GM19324 (cell line): ENCODE measurements around the gene CYP1A2.
"Not testable (repeated sequence)": the region's sequence is repeated elsewhere in the genome, so short reads cannot be mapped to it uniquely, and the experiment has no call there.

Experiments used
- ATAC-seq: cut with Tn5 transposase; IDR thresholded peaks from one replicate; pipeline ENCODE4 v1.9.1; 2021; ENCODE audit warnings: mild to moderate bottlenecking, moderate library complexity; ENCODE audit not compliant: unreplicated experiment, low FRiP score

The CYP1A2 gene

DNA sequence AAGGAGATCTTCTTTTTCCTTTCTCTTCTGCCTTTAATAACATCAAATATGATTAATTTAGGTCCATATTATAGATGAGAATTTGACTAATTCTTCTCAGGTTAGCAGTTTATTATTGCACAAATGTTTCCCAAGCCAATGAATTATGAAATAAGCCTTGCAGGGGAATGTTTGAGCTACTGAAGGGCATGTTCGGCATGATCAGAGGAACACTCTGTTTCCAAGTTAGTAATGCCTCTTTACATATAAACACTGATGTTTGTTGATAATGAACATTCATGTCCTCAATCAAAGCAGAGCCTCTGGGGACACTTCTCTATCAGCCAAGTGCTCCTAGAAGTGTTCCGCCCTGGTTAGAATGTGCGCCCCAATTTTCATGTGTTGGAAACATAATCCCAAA lies 13.3 kb upstream of the CYP1A2 start:
- no peak for ATAC-seq

- not testable (repeated sequence) for ATAC-seq
These were observed 10.4 kb upstream of the CYP1A2 start for GRCh38 chr15:74738239-74738638.

DNA sequence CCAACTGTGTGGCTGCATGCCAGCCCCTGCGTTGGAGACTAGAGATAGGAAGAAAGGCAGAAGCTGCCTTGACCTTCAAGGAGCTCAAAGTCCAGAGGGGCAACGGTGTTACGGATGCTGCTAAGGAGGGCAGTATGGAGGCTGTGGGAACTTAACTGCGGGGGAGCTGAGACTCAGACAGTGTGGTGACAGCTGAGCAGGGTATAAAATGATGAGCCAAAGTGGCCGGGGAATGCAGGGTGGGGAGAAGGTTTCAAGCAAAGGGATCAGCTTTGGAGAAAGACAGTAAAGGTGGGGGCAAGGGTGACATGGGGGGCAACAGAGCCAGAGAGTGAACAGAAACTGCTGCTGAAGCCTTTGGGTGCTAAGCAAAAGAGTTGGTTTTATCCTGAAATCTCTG lies 6.2 kb upstream of the CYP1A2 start:
- no peak for ATAC-seq

- no peak for ATAC-seq
These were observed 2.3 kb upstream of the CYP1A2 start for GRCh38 chr15:74746389-74746788.

- ATAC-seq, result no peak
These were observed 1.2 kb downstream of the CYP1A2 start for GRCh38 chr15:74749832-74750231.

- no peak for ATAC-seq
These were observed 2.1 kb downstream of the CYP1A2 start for GRCh38 chr15:74750751-74751150.

DNA sequence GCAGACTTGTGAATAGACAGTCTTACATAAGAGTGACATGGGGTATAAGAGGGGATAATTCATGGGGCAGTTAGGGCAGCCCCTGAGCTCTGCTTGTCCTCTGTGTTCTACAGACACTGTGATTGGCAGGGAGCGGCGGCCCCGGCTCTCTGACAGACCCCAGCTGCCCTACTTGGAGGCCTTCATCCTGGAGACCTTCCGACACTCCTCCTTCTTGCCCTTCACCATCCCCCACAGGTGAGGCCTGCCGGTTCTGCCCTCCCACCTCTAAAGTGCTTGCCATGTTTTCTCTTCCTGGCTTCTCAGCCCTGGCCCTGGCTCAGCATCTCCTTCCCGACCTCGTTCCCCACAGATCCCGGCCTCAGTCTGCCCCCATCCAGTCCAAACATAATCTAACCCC lies 3.4 kb downstream of the CYP1A2 start:
- ATAC-seq, result no peak

- ATAC-seq, result no peak
These were observed 3.9 kb downstream of the CYP1A2 start for GRCh38 chr15:74752531-74752930.

DNA sequence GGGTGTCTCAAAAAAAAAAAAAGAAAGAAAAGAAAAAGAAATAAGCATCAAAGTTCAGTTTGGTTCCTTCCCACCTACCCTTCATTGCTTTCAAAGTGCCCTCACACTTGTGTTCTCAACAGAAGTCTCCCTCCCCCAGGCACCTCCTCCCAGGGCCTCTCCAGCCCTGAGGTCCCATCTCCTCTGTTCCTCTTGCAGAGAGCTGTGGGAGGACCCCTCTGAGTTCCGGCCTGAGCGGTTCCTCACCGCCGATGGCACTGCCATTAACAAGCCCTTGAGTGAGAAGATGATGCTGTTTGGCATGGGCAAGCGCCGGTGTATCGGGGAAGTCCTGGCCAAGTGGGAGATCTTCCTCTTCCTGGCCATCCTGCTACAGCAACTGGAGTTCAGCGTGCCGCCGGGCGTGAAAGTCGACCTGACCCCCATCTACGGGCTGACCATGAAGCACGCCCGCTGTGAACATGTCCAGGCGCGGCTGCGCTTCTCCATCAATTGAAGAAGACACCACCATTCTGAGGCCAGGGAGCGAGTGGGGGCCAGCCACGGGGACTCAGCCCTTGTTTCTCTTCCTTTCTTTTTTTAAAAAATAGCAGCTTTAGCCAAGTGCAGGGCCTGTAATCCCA lies 6.1 kb downstream of the CYP1A2 start:
- ATAC-seq, result no peak

DNA sequence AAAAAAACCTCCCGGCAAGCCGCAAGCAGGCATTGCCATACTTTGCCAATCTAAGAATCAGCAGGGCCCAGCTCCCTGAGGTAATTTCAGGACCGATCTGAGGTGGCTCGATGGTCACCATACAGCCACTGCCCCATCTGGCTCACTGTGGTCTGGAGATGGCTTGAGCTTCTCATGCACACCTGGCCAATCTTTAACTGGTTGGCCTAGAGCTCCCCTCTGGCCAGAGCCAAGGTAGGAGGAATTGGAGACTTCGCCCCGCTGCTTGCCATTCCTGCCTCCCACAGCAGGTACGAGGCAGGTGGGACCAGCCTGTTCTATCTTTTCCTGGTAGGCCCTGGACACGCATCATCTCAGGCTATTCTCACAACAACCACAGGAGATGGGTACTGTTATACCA lies 10.1 kb downstream of the CYP1A2 start:
- ATAC-seq, result no peak

GRCh38 chr15:74762791-74763150 lies 14.1 kb downstream of the CYP1A2 start:
- ATAC-seq, result no peak

DNA sequence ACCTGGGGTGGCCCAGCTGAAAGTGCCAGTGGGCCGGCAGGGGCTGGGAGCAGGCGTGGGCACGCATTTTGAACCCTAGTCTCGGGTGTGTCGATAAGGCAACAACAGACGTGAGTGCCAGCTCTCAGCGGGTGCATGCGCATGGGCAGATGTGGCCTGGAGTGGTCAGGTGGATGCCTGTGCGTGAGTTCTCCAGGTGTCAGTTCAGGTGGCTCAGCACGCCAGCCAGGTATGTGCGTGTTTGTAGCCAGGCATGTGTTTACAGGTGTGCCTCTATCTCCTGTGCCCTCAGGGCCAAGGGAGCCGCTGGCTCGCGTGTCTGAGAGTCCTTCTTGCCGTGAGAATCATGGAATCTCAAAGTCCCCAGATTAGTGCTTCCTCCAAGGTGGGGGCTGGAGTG lies 14.8 kb downstream of the CYP1A2 start:
- ATAC-seq, result no peak

DNA sequence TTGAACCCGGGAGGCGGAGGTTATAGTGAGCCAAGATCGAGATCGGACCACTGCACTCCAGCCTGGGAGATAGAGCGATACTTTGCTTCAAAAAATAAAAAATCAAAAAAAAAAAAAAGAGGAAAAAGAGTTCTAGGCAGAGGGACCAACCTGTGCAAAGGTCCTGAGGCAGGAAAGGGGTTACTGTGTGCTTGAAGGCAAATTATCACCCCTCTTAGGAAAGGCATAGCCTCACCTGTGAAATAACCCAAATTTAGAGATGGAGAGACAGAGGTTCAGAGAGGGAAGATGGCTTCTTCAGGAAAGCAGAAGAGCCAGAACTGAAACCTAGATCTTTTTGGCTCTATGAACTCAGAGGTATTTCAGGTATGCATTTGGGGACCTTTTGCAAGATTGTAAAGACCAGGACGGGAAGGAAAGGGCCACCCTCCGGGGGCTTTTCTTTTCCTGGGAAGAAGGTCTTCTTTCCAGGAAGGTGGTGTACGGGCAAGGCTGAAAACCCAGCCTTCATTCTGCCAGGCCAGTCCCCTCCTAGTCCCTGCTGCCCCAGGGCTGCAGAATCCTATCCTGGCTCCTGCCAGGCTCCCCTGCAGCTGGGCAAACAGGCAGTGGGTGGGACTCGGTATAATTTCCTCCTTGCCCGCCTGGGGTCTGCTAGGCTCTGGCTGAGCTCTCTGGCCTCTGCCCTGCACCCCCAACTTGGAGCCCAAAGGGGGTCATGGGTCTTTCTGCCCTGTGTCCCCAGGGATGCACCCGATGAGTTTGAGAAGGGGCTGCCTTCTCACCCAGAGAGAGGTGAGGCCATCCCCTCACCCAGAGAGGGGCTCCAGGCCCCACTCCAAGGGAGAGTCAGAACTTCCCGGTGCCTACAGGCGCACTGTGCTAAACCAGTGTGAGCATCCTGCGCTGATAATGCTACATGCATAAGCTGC lies 18.8 kb downstream of the CYP1A2 start:
- ATAC-seq, result no peak

GRCh38 chr15:74768099-74768770 lies 19.6 kb downstream of the CYP1A2 start:
- ATAC-seq, result no peak

- ATAC-seq, result no peak
These were observed 20.2 kb downstream of the CYP1A2 start for GRCh38 chr15:74768771-74769342.

DNA sequence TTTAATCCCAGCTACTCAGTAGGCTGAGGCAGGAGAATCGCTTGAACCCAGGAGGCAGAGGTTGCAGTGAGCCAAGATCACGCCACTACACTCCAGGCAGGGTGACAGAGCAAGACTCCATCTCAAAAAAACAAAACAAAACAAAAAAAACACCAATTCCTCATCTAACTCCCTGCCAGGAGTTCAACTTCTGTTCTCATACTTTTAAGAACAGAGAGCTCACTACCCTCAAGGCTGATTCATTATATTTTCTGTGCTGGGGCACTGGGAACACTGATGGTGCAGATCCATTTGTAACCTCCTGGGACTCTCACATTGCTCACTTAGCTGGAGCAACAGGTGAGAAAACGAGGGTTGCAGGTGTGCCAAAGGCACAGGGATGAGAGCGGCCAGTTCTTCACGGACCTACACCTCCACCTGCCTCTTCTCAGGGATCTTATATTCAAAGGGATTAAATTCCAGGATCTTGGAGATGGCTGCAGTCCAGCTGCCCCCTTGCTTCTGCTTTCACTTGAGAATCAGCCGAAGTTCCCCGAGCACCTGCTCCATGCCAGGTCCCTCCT lies 20.9 kb downstream of the CYP1A2 start:
- ATAC-seq, result no peak

DNA sequence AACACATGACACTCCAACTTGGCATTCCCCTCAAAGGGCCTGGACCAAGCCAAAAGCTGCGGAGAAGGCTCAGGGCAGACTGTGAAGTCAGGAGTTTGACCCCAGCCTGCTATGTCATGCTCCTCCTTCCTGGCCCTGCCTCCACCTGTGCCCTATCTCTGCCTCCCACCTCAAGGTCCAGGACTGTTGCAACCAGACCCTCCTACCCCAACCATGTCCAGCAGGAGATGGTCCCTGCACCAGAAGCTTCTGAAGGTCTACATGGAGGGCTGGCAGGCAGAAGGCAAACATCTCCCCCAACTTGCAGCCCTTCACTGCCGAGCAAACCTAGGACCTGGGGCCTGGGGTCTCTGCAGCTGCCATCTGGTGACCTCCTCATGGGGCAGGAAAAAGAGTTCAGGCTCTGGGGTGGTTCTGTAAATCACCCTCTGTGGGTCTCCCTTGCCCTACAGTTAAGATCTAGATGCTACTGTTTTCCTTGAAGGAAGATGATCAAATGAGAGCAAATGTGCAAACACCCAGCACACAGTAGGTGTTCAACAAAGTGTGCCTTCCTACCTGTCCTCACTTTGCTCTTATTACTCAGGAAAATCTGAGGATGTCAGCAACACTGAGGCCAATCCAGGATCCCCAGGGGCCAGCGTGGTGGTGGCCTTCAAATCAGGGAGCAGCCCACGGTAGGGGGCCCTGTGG lies 21.7 kb downstream of the CYP1A2 start:
- no peak for ATAC-seq

DNA sequence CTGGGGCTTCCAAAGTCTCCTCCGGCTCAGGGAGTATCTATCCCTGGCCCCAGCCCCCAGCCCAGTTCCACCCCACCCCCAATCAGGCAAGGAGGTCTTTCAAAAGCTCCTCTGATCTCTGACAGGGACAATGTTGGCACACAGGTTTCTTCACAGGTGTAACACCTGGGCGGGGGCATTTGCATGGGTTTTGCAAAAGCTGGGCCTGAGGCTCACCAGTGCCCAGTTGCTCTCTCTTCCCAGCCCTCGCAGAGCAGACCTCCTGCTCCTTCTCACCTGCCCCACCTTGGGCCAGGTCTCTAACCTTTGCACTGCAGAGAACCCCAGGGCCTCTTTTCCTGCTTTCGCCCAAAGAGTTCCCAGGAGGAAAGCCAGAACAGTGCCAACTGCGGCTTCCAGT lies 24.7 kb downstream of the CYP1A2 start:
- ATAC-seq, result no peak

DNA sequence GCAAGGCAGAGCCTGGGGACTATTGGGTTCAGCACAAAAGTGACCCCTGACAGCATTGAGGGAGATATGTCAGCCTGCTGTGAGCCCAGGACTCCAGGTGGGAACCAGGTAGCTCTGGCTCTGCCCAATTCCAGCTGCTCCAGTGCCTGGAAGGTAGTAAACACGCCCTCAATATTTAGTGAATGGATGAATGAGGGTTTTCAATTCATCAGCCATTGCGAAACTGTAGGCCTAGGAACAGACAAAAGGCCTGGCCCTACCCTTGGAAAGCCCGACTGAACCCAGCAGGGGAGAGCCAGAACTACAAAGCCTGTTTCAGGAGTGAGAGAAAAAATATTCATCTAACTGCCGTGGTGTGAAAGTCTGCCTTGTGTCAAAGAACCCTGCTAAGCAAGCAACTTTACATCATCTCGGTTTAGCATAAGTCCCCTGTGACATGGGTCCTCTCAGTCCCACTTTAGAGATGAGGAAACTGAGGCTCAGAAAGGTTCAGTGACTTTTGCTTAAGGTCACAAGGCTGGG lies 25.1 kb downstream of the CYP1A2 start:
- ATAC-seq, result no peak

DNA sequence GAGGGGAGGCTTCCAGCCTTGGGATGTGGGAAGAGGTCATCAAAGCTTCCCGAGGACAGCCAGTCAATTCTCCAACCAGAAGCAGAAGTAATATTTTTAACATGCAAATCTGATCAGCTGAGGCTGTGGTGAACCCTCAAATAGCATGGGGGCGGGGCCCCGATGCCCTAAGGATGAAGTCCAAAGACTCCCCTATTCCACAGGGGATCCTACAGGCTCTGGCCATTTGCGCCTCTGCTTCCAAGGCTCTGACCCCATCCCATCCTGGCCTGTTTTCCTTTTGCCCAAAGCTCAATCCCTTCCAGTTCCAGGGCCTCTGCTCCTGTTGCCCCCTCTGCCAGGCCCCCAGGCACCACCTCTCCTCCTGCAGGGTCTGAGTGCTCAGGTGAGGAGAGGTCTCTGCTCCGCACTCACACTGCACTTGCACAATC lies 26.5 kb downstream of the CYP1A2 start:
- no peak for ATAC-seq
